Esophagus (tissue), 2 donors: ENCODE data around the gene RASIP1. TPM values are rescaled to one million over a fixed set of nuclear protein-coding genes. Genes with fewer than 3 reads are reported as not detected.
"Not testable (repeated sequence)": the region's sequence is repeated elsewhere in the genome, so short reads cannot be mapped to it uniquely, and the experiment has no call there.

Experiments used
- H3K27ac ChIP-seq, 2 donors: one replicate each; pipeline ENCODE4 v1.5.1; 2013; ENCODE audit warnings: low read depth in 2 of 2, mild to moderate bottlenecking in 2 of 2, inconsistent platforms in 1 of 2, low read length in 1 of 2, moderate library complexity in 1 of 2
- H3K27me3 ChIP-seq, 2 donors: one replicate each; pipeline ENCODE4 v1.6.1; 2013; ENCODE audit warnings: low read length in 2 of 2, control low read depth in 1 of 2, mild to moderate bottlenecking in 1 of 2; ENCODE audit not compliant: insufficient read depth in 2 of 2, control insufficient read depth in 1 of 2
- H3K36me3 ChIP-seq, 2 donors: one replicate each; pipeline ENCODE4 v1.6.1; 2013; ENCODE audit warnings: low read length in 1 of 2; ENCODE audit not compliant: control insufficient read depth in 2 of 2, insufficient read depth in 2 of 2
- H3K4me1 ChIP-seq, 2 donors: one replicate each; pipeline ENCODE4 v1.6.1; 2013; ENCODE audit warnings: low read length in 1 of 2; ENCODE audit not compliant: control insufficient read depth in 2 of 2, insufficient read depth in 2 of 2
- H3K4me3 ChIP-seq, 2 donors: one replicate each; pipeline ENCODE4 v1.5.1; 2013; ENCODE audit warnings: low read length in 2 of 2, mild to moderate bottlenecking in 2 of 2, low read depth in 1 of 2, moderate library complexity in 1 of 2
- H3K9me3 ChIP-seq, 2 donors: one replicate each; pipeline ENCODE4 v1.6.1; 2013; ENCODE audit warnings: mild to moderate bottlenecking in 2 of 2, low read depth in 1 of 2, low read length in 1 of 2, moderate library complexity in 1 of 2; ENCODE audit not compliant: control insufficient read depth in 2 of 2, insufficient read depth in 1 of 2
- WGBS, 2 donors: extraction: QIAGEN DNeasy Blood & Tissue Kit; methylation state at CpG; one replicate each; pipeline ENCODE4 v1.1.7; 2013; 5-methylcytosine and 5-hydroxymethylcytosine counted together
- polyA plus RNA-seq, 2 donors: library from polyadenylated mRNA; stranded (reverse); fragments of 200-250 nt; gene quantifications; one replicate each; pipeline ENCODE4 v1.2.3, GENCODE V29; 2013
- donor health status: healthy with polysubstance abuse.
- donor health status: Bipolar disorder and iron deficiency.

The RASIP1 gene
- 10 to 100 TPM in 1 of 2 donors, 1 to 10 TPM in 1; 7.0 to 11.4 TPM for polyA plus RNA-seq

DNA sequence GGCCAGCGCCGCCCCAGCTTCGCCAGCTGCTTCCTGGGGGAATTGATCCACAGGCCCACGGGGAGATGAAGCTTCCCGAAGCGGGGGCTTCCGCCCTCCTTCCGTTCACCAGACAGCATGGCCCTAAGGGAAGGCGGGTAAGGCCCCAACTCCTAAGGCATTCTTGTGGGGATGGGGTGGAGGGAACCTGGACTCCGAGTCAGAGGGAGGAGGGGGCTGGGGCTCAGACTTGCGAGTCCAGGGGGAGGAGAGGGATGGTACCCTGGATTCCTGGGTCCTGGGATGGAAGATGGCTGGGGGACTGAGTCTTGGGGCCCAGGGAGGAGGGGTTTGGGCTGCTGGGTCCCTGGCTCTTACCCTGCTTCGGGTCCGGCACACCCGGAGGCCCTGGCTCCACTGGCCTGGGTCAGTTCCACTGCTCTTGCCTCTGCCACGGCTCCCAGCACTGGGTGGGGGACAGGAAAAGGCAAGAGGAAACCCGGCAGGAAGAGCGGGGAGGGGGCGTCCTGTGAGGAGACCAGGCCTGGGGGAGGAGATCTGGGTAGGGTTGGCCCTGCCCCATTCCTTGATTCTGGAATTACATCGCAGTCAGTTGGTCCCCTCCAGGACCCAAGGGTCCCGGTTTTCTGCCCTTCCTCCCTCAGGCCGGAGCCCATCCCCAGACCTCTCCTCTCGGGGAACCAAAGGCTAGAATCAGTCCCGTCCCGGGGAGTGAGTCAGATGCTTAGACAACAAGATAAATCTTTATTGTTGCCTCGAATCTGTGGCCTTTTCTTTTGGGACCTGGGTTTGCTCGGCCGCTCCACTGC lies at the start of gene RASIP1:
RASIP1 (minus strand) TSS at position 447 of the 809 bp plus-strand sequence; CDS start at position 119, 328 bp downstream.
- 48 to 61% methylated on average over 26 to 27 of the region's 27 CpGs for WGBS, 2 donors
- Histone ChIP-seq H3K36me3 (no peaks in the 10 kb centered on the region), H3K9me3 (peaks cover 0 to 2% of the 10 kb centered on the region in 2 donors), H3K27ac (peak within 1 kb of the TSS; percentile 74 to 79), H3K27me3 (no peaks in the 10 kb centered on the region), H3K4me1 (peaks cover 3 to 20% of the 10 kb centered on the region in 2 donors), H3K4me3 (peak within 1 kb of the TSS; percentile 55 to 67)

DNA sequence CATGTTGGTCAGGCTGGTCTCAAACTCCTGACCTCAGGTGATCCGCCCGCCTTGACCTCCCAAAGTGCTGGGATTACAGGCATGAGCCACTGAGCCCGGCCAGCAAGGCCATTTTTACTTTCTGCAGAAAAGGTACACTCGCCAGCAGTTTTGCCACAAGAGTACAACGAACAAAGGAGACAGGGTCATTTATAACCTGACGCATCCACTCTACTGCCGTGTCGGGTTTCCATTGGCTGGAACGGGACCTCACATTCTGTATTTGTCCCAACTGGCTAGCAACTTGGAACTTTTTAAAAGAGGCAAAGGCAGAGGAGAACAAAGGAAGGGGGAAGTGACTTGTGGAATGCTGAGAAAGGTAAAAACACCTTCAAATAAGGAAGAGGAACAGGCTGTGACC lies 46.9 kb upstream of the RASIP1 start:
- H3K27me3 ChIP-seq, H3K36me3 ChIP-seq, H3K4me3 ChIP-seq, H3K9me3 ChIP-seq, H3K4me1 ChIP-seq: not testable (repeated sequence)
- H3K27ac ChIP-seq: peak overlapping the region; percentile 39 to 70
- WGBS, 2 donors: 63 to 70% methylated on average over 9 of the region's 9 CpGs

DNA sequence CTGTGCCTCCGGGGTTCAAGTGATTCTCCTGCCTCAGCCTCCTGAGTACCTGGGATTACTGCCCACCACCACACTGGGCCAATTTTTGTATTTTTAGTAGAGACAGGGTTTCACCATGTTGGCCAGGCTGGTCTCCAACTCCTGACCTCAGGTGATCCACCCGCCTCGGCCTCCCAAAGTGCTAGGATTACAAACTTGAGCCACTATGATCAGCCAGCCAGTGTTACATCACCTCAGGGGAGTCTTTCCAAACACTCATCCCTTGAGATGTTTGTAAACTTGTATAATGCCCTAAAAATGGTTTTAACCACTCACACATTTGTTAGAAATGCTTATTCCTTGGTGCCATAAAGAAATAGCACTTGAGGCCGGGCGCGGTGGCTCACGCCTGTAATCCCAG lies 46.0 kb upstream of the RASIP1 start:
- not testable (repeated sequence) for H3K4me1 ChIP-seq, H3K9me3 ChIP-seq, H3K27ac ChIP-seq, H3K27me3 ChIP-seq, H3K4me3 ChIP-seq, H3K36me3 ChIP-seq
- 91% methylated on average over 7 of the region's 7 CpGs for WGBS, 2 donors

- Histone ChIP-seq H3K4me3 (no peak overlapping the region), H3K27me3 (no peaks in the 10 kb centered on the region), H3K9me3 (no peaks in the 10 kb centered on the region), H3K36me3 (no peaks in the 10 kb centered on the region), H3K4me1 (peaks cover 0 to 2% of the 10 kb centered on the region in 2 donors), H3K27ac (no peak overlapping the region)
- WGBS, 2 donors: 55 to 70% methylated on average over 5 of the region's 5 CpGs
Measured at GRCh38 chr19:48784527-48784926, 44.1 kb upstream of the RASIP1 start.

GRCh38 chr19:48780631-48781391 lies 40.4 kb upstream of the RASIP1 start:
- Histone ChIP-seq H3K27me3 (no peaks in the 10 kb centered on the region), H3K36me3 (no peaks in the 10 kb centered on the region), H3K4me3 (no peak overlapping the region), H3K4me1 (peaks cover 0 to 2% of the 10 kb centered on the region in 2 donors), H3K27ac (peak overlapping the region; percentile 28 to 37), H3K9me3 (no peaks in the 10 kb centered on the region)
- 49 to 60% methylated on average over 14 of the region's 14 CpGs for WGBS, 2 donors

DNA sequence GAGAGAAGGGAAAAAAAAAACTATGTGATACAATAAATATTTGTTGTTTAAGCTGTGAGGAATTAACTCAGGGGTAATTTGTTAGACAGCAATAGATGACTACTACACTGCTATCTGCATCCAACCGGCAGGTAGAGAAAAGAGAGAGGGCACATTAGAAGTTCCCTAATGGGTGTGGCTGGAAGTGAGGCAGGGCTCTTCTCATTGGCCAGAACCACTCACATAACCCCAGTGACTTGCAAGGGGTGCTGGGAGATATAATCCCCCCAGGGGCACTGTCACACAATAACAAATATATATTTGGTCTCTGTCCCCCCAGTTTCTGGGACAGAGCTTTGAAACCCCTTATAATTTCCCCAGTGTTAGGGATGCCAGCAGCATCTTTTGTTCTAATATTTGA lies 39.2 kb upstream of the RASIP1 start:
- Histone ChIP-seq H3K27ac (no peak overlapping the region), H3K36me3 (no peaks in the 10 kb centered on the region)

GRCh38 chr19:48777720-48778119 lies 37.3 kb upstream of the RASIP1 start:
- WGBS, 2 donors: 89 to 91% methylated on average over 12 of the region's 12 CpGs
- Histone ChIP-seq H3K9me3 (no peaks in the 10 kb centered on the region), H3K4me3 (no peak overlapping the region), H3K4me1 (peaks cover 0 to 2% of the 10 kb centered on the region in 2 donors), H3K27me3 (no peaks in the 10 kb centered on the region), H3K27ac (no peak overlapping the region), H3K36me3 (no peaks in the 10 kb centered on the region)

More for the DNA sequence above, 39.2 kb upstream of the RASIP1 start:
- Histone ChIP-seq H3K4me3 (no peak overlapping the region), H3K4me1 (peaks cover 0 to 2% of the 10 kb centered on the region in 2 donors), H3K27me3 (no peaks in the 10 kb centered on the region), H3K9me3 (no peaks in the 10 kb centered on the region)
- 56 to 72% methylated on average over 1 of the region's 1 CpG for WGBS, 2 donors

DNA sequence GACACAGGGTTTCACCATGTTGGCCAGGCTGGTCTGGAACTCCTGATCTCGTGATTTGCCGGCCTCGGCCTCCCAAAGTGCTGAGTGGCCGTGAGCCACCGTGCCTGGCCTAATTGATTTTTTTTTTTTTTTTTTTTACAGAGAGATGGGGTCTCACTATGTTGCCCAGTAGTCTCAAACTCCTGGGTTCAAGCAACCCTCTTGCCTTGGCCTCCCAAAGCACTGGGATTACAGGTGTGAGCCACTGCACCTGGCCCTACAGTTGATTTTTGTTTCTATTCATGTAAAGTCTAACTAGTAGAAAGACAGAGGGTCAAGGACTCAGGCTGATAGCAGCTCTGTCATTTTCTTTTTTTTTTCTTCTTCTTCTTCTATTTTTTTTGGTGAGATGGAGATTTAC lies 36.7 kb upstream of the RASIP1 start:
- 77 to 95% methylated on average over 5 of the region's 5 CpGs for WGBS, 2 donors
- Histone ChIP-seq H3K4me3 (no peak overlapping the region), H3K27ac (no peak overlapping the region), H3K4me1 (peaks cover 0 to 2% of the 10 kb centered on the region in 2 donors), H3K9me3 (no peaks in the 10 kb centered on the region), H3K27me3 (no peaks in the 10 kb centered on the region), H3K36me3 (no peaks in the 10 kb centered on the region)

GRCh38 chr19:48772503-48772953 lies 32.1 kb upstream of the RASIP1 start:
- Histone ChIP-seq H3K4me3 (no peak overlapping the region), H3K27me3 (no peaks in the 10 kb centered on the region), H3K9me3 (no peaks in the 10 kb centered on the region), H3K4me1 (no peaks in the 10 kb centered on the region), H3K36me3 (no peaks in the 10 kb centered on the region), H3K27ac (no peak overlapping the region)
- 60 to 69% methylated on average over 13 of the region's 13 CpGs for WGBS, 2 donors
